ENCODE measurements around the gene SLC37A1. TPM values are rescaled to one million over a fixed set of nuclear protein-coding genes. Genes with fewer than 3 reads are reported as not detected.

The SLC37A1 gene
- polyA plus RNA-seq, 4 donors: 30.0 to 80.7 (median 37.6) TPM

GRCh38 chr21:42536601-42537000 is 22.9 kb downstream of the SLC37A1 start:
- 85 to 88% (median 85%) methylated on average over 8 of the region's 8 CpGs for WGBS, 3 donors
- Histone ChIP-seq H3K4me3 (ENCODE audit: low read depth in 1 of 3, low read length in 3 of 3) (no peak overlapping the region), H3K36me3 (ENCODE audit: control insufficient read depth in 3 of 3, insufficient read depth in 2 of 3, low read depth in 1 of 3, low read length in 3 of 3) (peaks cover under 1 to 89% (median 10%) of the 10 kb centered on the region in 3 donors), H3K27ac (ENCODE audit: low read depth in 1 of 3, low read length in 2 of 3) (no peak overlapping the region), H3K27me3 (ENCODE audit: control insufficient read depth in 3 of 3, insufficient read depth in 3 of 3, low read length in 3 of 3) (no peaks in the 10 kb centered on the region), H3K9me3 (ENCODE audit: control insufficient read depth in 2 of 2, insufficient read depth in 1 of 2, low read depth in 1 of 2, low read length in 1 of 2) (no peaks in the 10 kb centered on the region), H3K4me1 (ENCODE audit: control insufficient read depth in 3 of 3, insufficient read depth in 2 of 3, low read depth in 1 of 3, low read length in 2 of 3) (peaks cover 0 to 41% (median 0%) of the 10 kb centered on the region in 3 donors)
- no peak for FAIRE-seq
- no peak for DNase-seq

- H3K4me1 ChIP-seq (ENCODE audit: control insufficient read depth in 3 of 3, insufficient read depth in 2 of 3, low read depth in 1 of 3, low read length in 2 of 3): peaks cover 0 to 41% (median 0%) of the 10 kb centered on the region in 3 donors
- H3K36me3 ChIP-seq (ENCODE audit: control insufficient read depth in 3 of 3, insufficient read depth in 2 of 3, low read depth in 1 of 3, low read length in 3 of 3): peaks cover 3 to 89% (median 14%) of the 10 kb centered on the region in 3 donors
- H3K9me3 ChIP-seq (ENCODE audit: control insufficient read depth in 2 of 2, insufficient read depth in 1 of 2, low read depth in 1 of 2, low read length in 1 of 2): no peaks in the 10 kb centered on the region
- no peak overlapping the region for H3K4me3 ChIP-seq (ENCODE audit: low read depth in 1 of 3, low read length in 3 of 3)
- H3K27ac ChIP-seq (ENCODE audit: low read depth in 1 of 3, low read length in 2 of 3): no peak overlapping the region
- WGBS, 3 donors: 54 to 71% (median 62%) methylated on average over 4 of the region's 4 CpGs
- peak; percentile 29 to 59 for DNase-seq
- no peaks in the 10 kb centered on the region for H3K27me3 ChIP-seq (ENCODE audit: control insufficient read depth in 3 of 3, insufficient read depth in 3 of 3, low read length in 3 of 3)
- no peak for FAIRE-seq
These were observed 23.6 kb downstream of the SLC37A1 start for GRCh38 chr21:42537106-42537742.

- WGBS, 3 donors: 50 to 69% (median 65%) methylated on average over 10 of the region's 10 CpGs
- Histone ChIP-seq H3K27ac (ENCODE audit: low read depth in 1 of 3, low read length in 2 of 3) (peak overlapping the region in 1 of 3 donors; percentile 9), H3K4me3 (ENCODE audit: low read depth in 1 of 3, low read length in 3 of 3) (no peak overlapping the region), H3K9me3 (ENCODE audit: control insufficient read depth in 2 of 2, insufficient read depth in 1 of 2, low read depth in 1 of 2, low read length in 1 of 2) (no peaks in the 10 kb centered on the region), H3K27me3 (ENCODE audit: control insufficient read depth in 3 of 3, insufficient read depth in 3 of 3, low read length in 3 of 3) (no peaks in the 10 kb centered on the region), H3K36me3 (ENCODE audit: control insufficient read depth in 3 of 3, insufficient read depth in 2 of 3, low read depth in 1 of 3, low read length in 3 of 3) (peaks cover 3 to 89% (median 15%) of the 10 kb centered on the region in 3 donors), H3K4me1 (ENCODE audit: control insufficient read depth in 3 of 3, insufficient read depth in 2 of 3, low read depth in 1 of 3, low read length in 2 of 3) (peaks cover 0 to 41% (median 0%) of the 10 kb centered on the region in 3 donors)
- FAIRE-seq: no peak
- peak in 1 of 2 donors; percentile 34 for DNase-seq
These were observed 25.0 kb downstream of the SLC37A1 start for GRCh38 chr21:42538479-42539275.

- Histone ChIP-seq H3K27me3 (ENCODE audit: control insufficient read depth in 3 of 3, insufficient read depth in 3 of 3, low read length in 3 of 3) (no peaks in the 10 kb centered on the region), H3K4me3 (ENCODE audit: low read depth in 1 of 3, low read length in 3 of 3) (no peak overlapping the region), H3K27ac (ENCODE audit: low read depth in 1 of 3, low read length in 2 of 3) (no peak overlapping the region), H3K4me1 (ENCODE audit: control insufficient read depth in 3 of 3, insufficient read depth in 2 of 3, low read depth in 1 of 3, low read length in 2 of 3) (peaks cover 0 to 43% (median 0%) of the 10 kb centered on the region in 3 donors), H3K36me3 (ENCODE audit: control insufficient read depth in 3 of 3, insufficient read depth in 2 of 3, low read depth in 1 of 3, low read length in 3 of 3) (peaks cover 6 to 89% (median 15%) of the 10 kb centered on the region in 3 donors), H3K9me3 (ENCODE audit: control insufficient read depth in 2 of 2, insufficient read depth in 1 of 2, low read depth in 1 of 2, low read length in 1 of 2) (no peaks in the 10 kb centered on the region)
- 88 to 93% (median 93%) methylated on average over 17 of the region's 17 CpGs for WGBS, 3 donors
- FAIRE-seq (no peak), DNase-seq (no peak)
These were observed 25.7 kb downstream of the SLC37A1 start for GRCh38 chr21:42539342-42539741.

- no peak overlapping the region for H3K27ac ChIP-seq (ENCODE audit: low read depth in 1 of 3, low read length in 2 of 3)
- FAIRE-seq (no peak), DNase-seq (no peak)
- no peaks in the 10 kb centered on the region for H3K9me3 ChIP-seq (ENCODE audit: control insufficient read depth in 2 of 2, insufficient read depth in 1 of 2, low read depth in 1 of 2, low read length in 1 of 2)
- peaks cover 0 to 42% (median 0%) of the 10 kb centered on the region in 3 donors for H3K4me1 ChIP-seq (ENCODE audit: control insufficient read depth in 3 of 3, insufficient read depth in 2 of 3, low read depth in 1 of 3, low read length in 2 of 3)
- WGBS, 3 donors: 79 to 91% (median 85%) methylated on average over 7 of the region's 7 CpGs
- H3K4me3 ChIP-seq (ENCODE audit: low read depth in 1 of 3, low read length in 3 of 3): no peak overlapping the region
- H3K27me3 ChIP-seq (ENCODE audit: control insufficient read depth in 3 of 3, insufficient read depth in 3 of 3, low read length in 3 of 3): no peaks in the 10 kb centered on the region
- H3K36me3 ChIP-seq (ENCODE audit: control insufficient read depth in 3 of 3, insufficient read depth in 2 of 3, low read depth in 1 of 3, low read length in 3 of 3): peaks cover 6 to 89% (median 18%) of the 10 kb centered on the region in 3 donors
These were observed 26.3 kb downstream of the SLC37A1 start for GRCh38 chr21:42539931-42540343.

GRCh38 chr21:42540396-42540795 is 26.7 kb downstream of the SLC37A1 start:
- no peak overlapping the region for H3K27ac ChIP-seq (ENCODE audit: low read depth in 1 of 3, low read length in 2 of 3)
- FAIRE-seq (no peak), DNase-seq (no peak)
- H3K27me3 ChIP-seq (ENCODE audit: control insufficient read depth in 3 of 3, insufficient read depth in 3 of 3, low read length in 3 of 3): no peaks in the 10 kb centered on the region
- H3K4me3 ChIP-seq (ENCODE audit: low read depth in 1 of 3, low read length in 3 of 3): no peak overlapping the region
- peaks cover 6 to 90% (median 20%) of the 10 kb centered on the region in 3 donors for H3K36me3 ChIP-seq (ENCODE audit: control insufficient read depth in 3 of 3, insufficient read depth in 2 of 3, low read depth in 1 of 3, low read length in 3 of 3)
- peaks cover 0 to 41% (median 0%) of the 10 kb centered on the region in 3 donors for H3K4me1 ChIP-seq (ENCODE audit: control insufficient read depth in 3 of 3, insufficient read depth in 2 of 3, low read depth in 1 of 3, low read length in 2 of 3)
- WGBS, 3 donors: 86 to 91% (median 86%) methylated on average over 8 of the region's 8 CpGs
- no peaks in the 10 kb centered on the region for H3K9me3 ChIP-seq (ENCODE audit: control insufficient read depth in 2 of 2, insufficient read depth in 1 of 2, low read depth in 1 of 2, low read length in 1 of 2)

GRCh38 chr21:42541174-42541573 is 27.5 kb downstream of the SLC37A1 start:
- no peaks in the 10 kb centered on the region for H3K9me3 ChIP-seq (ENCODE audit: control insufficient read depth in 2 of 2, insufficient read depth in 1 of 2, low read depth in 1 of 2, low read length in 1 of 2)
- no peaks in the 10 kb centered on the region for H3K27me3 ChIP-seq (ENCODE audit: control insufficient read depth in 3 of 3, insufficient read depth in 3 of 3, low read length in 3 of 3)
- H3K36me3 ChIP-seq (ENCODE audit: control insufficient read depth in 3 of 3, insufficient read depth in 2 of 3, low read depth in 1 of 3, low read length in 3 of 3): peaks cover 6 to 90% (median 25%) of the 10 kb centered on the region in 3 donors
- 90 to 94% (median 93%) methylated on average over 12 of the region's 12 CpGs for WGBS, 3 donors
- DNase-seq: no peak
- H3K4me1 ChIP-seq (ENCODE audit: control insufficient read depth in 3 of 3, insufficient read depth in 2 of 3, low read depth in 1 of 3, low read length in 2 of 3): peaks cover 0 to 33% (median 0%) of the 10 kb centered on the region in 3 donors
- FAIRE-seq: no peak
- H3K4me3 ChIP-seq (ENCODE audit: low read depth in 1 of 3, low read length in 3 of 3): no peak overlapping the region
- no peak overlapping the region for H3K27ac ChIP-seq (ENCODE audit: low read depth in 1 of 3, low read length in 2 of 3)

GRCh38 chr21:42541618-42542017 is 28.0 kb downstream of the SLC37A1 start:
- Histone ChIP-seq H3K4me3 (ENCODE audit: low read depth in 1 of 3, low read length in 3 of 3) (no peak overlapping the region), H3K27me3 (ENCODE audit: control insufficient read depth in 3 of 3, insufficient read depth in 3 of 3, low read length in 3 of 3) (no peaks in the 10 kb centered on the region), H3K4me1 (ENCODE audit: control insufficient read depth in 3 of 3, insufficient read depth in 2 of 3, low read depth in 1 of 3, low read length in 2 of 3) (peaks cover 0 to 29% (median 0%) of the 10 kb centered on the region in 3 donors), H3K27ac (ENCODE audit: low read depth in 1 of 3, low read length in 2 of 3) (no peak overlapping the region), H3K9me3 (ENCODE audit: control insufficient read depth in 2 of 2, insufficient read depth in 1 of 2, low read depth in 1 of 2, low read length in 1 of 2) (no peaks in the 10 kb centered on the region), H3K36me3 (ENCODE audit: control insufficient read depth in 3 of 3, insufficient read depth in 2 of 3, low read depth in 1 of 3, low read length in 3 of 3) (peaks cover 6 to 90% (median 25%) of the 10 kb centered on the region in 3 donors)
- FAIRE-seq (no peak), DNase-seq (no peak)

Data from small intestine (tissue), 7 donors.